Stimulated activated CD4-positive, alpha-beta T cell treated with anti-CD3 and anti-CD28 coated beads, Interleukin-2, amount 100 ng/mL, for 48 hours (primary cell): Measurements from ENCODE around the gene KNDC1.
"Not testable (repeated sequence)": the region's sequence is repeated elsewhere in the genome, so short reads cannot be mapped to it uniquely, and the experiment has no call there.

Experiments used
- DNase-seq, 2 donors: peaks; one replicate each; pipeline ENCODE4 v3.0.0-alpha.2; 2020

Gene KNDC1

DNA sequence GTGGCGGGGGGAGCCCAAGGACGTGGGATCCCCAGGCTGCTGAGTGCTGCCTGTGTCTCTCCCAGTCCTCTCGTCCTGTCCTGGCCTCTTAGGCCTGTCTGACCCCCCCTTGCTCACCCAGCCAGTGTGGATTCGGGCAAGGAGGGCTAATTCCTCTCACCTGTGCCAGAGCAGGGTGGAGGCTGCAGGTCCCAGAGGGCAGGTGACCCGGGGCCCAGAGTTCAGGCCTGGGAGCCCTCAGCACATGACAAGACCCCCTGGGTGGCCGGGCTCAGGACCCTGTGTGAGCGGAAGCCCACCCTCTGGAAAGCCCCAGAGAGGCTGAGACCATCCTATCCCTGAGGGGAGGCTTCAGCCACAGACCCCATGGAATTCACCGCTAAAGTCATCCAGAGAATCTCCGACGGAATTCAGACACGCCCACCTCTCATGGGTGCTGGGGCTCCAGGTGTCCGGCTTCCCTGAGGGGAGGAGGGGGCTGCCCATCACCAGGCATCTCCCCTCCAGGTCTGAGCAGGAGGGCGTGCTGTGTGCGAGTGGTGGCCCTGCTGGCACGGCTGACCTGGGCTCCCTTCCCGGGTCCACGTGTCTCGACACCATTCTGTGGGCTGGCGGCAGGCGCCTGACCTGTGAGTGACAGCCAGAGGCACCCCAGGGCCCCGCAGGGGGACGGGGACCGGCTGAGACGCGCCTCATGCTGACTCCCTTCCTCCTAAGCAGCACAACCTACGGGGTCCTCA is 5.0 kb downstream of the KNDC1 start:
- DNase-seq, result no peak

DNA sequence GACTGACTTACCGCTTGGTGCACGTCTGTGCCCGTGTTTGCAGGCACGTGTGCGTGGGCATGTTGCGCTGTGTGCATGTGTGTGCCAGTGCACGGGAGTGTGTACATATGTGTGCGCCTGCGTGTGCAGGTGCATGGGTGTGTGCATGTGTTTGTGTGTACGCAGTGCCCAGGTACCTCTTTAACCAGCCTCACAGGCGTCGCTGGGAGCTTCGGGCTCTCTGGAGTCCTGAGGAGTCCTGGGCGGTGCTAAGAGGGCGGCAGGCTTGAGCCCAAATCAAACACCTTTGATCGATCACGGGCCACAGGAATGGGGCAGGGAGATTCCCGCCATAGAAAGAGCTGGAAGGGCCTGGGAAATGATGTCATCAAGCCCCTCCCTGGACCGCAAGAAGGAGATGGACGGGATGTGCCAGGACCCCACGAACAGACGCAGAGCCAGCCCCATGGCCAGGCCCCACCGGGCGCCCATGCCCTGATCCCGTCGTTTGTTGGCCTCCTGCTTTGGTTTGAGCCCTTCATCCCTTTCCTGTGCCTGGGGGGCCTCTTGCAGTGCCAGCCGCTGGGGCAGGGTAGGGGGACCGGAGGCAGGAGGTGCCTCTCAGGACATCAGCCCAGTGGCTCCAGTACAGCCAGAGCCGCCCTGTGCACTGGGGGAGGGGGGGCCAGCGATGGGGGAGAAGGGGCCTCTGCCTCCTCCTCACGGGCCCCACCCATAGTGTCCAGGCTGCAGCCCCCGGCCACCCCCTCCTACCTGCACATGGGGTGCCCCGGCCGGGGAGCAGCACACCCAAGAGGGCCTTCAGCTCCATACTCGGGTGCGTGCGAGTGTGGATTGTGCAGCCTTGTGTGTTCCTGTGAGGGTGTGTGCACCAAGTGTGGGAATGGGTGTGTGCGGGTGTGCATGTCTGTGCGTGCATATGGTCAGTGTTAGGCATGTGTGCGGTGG is 5.8 kb downstream of the KNDC1 start:
- DNase-seq, result no peak

DNA sequence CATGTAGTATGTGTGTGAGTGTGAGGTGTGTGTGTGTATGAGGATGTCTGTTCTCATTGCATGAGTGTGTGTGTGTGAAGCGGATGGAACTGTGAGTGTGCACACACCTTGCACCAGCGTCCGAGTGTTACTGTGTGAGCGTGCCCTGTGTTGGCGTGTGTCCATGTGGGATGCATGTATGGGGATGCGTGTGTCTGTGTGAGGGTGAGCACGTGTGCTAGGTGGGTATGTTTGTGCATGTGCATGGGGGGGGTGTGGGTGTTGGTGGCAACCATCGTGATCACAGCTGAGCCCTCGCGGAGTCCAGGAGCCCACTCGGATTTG is 6.4 kb downstream of the KNDC1 start:
- DNase-seq, result no peak

DNA sequence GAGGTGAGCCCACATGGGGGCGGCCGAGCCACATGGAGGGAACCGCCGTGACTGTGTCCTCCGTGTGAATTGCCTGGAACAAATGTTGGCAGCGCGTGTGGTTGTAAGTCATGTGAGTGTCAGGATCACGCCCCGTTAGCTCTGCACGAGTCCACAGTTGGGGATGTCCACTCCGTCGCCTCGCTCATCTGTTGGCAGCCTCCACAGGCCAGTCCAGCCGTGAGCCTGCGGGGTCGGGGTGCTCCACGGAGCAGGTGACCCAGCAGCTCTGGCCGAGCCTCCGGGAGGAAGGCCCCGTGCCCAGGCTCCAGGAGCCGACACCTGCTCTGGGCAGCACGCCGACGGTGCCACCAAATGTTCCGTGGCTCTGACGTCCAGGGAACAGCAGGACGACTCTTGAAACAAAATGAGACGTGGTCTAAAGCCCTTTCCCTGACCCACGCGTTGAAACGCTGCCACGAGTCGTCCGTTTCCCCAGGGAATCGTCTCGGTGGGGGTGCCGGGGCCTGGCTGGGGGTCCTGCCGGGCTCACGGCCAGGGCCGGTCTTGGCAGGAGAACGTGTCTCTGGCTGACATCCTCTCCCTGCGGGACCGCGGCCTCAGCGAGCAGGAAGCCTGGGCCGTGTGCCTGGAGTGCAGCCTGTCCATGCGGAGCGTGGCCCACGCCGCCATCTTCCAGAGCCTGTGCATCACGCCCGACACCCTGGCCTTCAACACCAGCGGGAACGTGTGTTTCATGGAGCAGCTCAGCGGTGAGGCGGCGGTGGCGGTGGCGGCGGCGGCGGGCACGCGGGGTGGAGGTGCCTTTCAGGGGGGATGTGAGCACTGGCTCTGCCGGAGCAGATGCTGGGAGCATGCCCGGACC is 7.0 kb downstream of the KNDC1 start:
- DNase-seq, result no peak

DNA sequence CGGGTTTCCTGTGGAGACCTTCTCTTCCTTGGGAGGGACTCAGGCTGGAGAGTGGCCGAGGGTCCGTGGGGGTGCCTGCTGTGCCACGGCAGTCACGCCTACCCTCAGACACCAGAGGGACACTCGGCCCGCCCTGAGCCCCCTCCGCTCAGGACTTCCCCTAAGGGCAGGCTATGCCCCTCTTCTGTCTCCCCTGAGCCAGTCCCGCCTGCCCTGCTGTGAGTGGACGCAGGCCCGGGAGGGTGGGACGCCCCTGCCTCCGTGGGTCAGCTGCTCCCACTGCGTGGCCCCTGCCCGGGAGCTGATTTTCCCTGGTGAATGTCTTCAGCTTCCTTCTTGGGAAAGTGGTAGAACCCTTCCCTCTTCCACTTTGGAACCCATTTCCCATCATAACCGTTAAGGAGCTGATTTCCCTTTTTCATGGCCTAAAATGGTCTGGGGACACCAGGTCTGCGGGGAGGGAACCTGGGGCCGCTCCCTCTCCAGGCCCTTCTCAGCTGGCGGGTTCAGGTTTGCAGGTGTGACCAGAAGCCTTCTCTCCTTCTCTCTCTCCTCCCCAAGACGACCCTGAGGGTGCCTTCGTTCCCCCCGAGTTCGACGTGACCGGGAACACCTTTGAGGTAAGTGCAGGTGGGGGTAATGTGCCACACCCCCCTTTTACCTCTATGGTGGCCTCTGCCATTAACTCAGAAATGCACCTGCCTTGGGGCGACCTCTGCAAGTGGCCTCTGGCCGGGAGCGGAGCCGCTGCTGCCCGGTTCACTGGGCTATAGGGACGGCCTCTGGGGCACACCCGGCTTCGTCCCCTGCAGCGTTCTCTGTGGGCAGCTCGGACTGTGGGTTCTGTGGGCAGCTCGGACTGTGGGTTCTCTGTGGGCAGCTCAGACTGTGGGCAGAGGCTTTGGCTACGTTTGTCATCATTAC is 7.9 kb downstream of the KNDC1 start:
- no peak for DNase-seq

DNA sequence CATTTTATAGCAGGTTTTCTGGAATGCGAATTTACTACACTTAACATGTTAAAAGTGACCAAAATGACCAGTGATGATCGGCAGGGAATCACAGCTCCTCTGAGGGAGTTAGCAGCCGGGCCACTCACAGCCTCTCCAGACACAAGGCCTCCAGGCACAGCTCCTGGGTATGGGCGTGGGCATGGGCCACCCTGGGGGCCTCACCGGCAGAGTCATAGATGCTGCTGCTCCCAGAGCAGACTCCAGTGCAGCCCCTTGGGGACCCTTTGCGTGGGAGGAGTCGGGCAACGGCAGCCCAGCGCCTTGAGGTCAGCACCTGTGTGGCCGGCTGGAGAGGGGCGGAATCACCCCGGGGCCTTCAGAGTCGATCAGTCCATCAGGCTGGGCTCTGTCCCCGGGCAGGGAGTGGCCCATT is 8.6 kb downstream of the KNDC1 start:
- DNase-seq, result no peak

DNA sequence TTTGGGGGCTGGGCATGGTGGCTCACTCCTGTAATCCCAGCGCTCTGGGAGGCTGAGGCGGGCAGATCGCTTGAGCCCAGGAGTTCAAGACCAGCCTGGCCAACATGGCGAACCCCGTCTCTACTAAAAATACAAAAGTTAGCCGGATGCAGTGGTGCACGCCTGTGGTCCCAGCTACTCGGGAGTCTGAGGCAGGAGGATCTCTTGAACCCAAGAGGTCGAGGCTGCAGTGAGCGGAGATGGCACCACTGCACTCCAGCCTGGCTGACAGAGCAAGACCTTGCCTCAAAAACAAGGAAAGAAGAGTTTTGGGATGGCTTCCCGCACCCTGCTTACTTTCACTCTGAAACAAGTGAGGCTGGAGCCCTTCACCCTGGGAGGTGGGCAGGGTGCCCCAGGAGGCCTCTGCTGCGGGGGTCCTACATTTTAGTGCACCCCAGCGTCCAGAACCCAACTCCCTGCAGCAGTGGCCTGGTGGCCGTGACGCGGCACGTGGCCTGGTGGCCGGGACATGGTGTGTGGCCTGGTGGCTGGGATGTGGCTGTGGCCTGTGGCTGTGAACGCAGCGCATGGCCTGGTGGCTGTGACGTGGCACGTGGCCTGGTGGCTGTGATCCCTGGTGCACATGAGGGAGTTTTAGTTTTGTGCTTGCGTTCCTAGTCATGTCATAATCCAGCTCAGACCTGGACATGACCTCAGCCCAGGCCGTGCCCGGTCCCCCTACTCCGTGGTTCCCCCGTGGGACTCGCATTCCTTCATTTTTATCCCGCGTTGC is 9.3 kb downstream of the KNDC1 start:
- DNase-seq, result no peak

DNA sequence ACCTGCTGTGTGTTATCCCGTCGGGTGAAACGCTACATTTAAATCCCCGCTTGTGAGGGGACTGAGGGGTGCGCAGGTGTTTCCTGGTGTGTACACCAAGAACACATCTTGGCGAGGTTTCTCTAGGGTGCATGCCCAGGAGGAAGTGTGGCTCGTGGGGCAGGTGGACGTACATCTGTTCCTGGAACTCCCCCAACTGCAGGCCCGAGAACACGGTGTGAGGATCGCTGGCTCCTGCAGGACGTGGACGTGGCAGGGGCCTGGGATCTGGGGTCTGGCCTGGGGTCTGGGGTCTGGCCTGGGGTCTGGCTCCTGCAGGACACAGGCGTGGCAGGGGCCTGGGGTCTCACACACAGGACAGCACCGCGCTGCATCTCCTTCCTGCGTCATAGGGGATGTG is 10.1 kb downstream of the KNDC1 start:
- no peak for DNase-seq

DNA sequence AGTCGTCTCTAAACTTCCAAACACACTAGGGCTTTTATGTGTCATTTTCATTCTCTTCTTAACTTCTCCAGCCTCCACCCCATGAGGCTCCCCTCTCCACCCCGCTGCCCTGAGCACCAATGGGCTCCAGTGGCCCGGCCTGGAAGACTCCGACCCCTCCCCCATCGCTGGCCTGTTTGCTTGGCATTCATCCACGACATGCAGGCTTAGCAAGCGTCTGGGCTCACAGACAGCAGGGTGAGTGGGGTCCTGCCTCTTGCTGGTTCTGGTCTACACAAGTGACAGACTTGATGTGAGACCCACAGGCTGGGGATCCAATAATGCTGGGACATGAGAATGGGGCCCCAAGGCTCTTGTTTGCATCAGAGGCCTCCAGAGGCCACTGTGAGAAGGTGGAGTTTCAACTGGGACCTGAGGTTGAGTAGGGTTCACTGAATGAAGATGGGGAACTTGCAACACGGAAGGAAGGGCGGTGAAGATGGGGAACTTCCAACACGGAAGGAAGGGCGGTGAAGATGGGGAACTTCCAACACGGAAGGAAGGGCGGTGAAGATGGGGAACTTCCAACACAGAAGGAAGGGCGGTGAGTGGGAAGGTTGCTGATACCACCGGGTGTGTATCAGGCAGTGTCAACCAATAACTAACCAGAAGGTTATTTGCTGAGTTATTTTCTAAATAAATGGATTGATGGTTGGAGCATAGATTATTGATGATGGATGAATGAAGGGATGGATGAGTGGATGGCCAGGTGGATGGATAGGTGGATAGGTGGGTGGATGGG is 14.0 kb downstream of the KNDC1 start:
- DNase-seq, result no peak

DNA sequence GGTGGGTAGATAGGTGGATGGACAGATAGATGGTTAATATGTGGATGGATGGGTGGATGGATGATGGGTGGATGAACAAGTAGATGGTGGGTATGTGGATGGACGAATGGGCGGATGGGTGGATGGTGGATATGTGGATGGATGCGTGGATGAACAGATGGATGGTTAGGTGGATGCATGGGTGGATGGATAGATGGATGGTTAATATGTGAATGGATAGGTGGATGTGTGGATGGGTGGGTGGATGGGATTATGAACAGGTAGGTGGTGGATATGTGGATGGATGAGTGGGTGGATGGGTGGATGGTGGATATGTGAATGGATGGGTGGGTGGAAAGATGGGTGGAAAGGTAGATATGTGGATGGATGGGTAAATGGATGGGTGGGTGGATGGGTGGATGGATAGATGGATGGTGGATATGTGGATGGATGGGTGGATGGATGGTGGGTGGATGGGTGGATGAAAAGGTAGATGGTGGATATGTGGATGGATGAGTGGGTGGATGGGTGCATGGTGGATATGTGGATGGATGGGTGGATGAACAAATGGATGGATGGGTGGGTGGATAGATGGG is 14.8 kb downstream of the KNDC1 start:
- no peak for DNase-seq

DNA sequence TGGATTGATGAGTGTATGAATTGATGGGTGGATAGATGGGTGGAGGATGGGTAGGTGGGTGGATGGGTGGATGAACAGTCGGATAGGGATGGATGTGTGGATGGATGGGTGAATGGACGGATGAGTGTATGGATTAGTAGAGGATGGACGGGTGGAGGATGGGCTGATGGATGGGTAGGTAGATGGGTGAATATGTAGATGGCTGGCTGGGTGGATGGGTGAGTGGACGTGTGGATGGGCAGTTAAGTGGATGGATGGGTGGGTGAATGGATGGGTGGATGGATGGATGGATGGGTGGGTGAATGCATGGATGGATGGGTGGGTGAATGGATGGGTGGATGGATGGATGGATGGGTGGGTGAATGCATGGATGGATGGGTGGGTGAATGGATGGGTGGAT is 15.6 kb downstream of the KNDC1 start:
- not testable (repeated sequence) for DNase-seq

DNA sequence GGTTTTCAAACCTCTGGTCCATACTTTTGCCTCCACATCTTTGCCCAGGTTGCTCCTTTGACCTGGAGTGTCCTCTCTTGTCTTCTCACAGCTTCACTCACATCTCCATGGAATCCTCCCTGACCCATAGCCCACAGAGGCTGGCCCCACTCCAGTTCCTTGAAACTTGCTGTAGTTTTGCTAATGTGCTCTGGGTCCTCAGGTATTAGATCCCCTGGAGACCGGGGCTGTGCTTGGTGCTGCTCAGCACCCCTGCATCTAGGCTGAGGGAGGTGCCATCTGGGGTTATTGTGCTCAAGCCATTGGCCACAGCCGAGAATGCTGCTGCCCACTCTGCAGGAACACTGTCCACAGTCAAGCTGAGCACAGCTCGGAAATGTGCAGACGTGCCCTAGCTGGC is 16.5 kb downstream of the KNDC1 start:
- DNase-seq, result no peak

DNA sequence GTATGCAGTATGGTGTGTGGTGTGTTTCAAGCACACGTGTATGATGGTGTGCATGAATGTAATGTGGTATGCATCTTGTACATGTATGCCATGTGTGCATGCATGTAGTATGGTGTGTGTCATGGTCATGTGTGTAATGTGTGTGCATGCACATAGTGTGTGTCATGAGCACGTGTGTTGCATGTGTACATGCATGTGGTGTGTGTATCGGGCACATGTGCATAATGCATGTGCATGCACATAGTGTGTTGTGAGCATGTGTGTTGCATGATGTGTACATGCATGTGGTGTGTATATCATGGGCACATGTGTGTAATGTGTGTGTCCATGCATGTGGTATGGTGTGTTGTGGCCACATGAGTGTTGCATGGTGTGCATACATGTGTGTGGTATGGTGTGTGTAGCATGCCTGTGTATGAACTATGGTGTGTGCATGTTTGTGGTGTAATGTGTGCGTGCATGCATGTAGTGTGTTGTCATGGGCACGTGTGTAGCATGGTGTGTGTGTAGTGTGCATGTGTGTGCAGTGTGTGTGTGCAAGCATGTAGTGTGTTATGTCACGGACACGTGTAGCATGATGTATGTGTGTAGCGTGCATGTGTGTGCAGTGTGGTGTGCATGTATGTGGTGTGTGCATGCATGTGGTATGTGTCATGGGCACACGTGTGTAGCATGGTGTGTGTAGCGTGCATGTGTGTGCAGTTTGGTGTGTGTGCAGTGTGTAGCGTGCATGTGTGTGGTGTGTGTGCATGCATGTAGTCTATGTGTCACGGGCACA is 17.6 kb downstream of the KNDC1 start:
- no peak for DNase-seq

DNA sequence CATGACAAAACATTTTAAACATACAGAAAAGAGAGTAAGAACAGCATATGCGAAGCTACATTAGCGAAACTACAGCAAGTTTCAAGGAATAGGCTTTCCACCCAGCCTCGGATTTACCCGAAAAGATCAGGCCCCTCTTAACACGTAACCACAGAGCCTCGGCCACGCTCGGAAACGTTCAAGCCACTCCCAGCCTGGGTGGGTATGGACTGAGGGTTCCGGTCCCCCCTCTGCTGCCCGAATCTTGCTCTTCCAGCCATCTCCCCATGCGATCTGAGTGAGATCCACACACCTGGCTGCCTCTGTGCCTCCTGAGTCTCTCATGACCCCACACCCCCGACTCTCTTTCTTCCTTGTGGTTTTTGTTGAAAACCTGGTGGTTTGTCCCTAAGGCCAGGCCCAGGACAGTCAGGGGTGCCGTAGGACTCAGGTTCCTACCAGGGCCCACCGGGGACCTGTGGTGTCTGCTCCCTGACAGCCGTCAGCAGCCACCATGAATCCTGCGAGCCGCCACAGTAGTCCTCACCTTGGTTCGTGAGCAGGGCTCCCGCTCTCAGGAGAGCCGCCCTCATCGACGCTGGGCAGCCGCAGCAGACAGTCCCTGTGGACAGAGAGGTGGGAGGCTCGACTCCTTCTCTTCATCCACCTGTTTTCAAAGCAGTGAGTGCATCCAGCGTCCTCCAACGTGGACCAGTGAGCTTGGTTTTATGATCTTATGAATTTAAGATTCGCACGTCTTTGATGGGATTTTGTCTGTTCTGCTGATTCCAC is 18.5 kb downstream of the KNDC1 start:
- DNase-seq, result no peak

DNA sequence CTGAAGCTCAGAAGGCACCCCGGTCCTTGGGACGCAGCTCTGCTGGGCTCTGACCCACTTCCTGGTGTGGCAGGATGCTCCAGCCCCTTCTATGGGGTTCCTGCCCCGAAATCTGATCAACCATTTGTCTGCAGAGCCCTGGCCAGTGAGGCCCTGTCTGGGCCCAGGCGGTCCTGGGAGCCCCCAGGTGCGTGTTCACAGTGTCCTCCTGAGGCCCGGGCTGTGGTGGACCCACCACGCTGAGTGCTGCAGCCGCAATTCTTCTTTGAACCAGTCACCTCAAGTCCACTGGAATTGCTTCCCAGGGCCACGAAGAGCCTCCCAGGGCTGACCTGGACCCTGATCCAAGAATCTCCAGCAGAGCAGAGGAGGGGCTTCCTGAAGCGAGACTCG is 19.1 kb downstream of the KNDC1 start:
- DNase-seq, result no peak

DNA sequence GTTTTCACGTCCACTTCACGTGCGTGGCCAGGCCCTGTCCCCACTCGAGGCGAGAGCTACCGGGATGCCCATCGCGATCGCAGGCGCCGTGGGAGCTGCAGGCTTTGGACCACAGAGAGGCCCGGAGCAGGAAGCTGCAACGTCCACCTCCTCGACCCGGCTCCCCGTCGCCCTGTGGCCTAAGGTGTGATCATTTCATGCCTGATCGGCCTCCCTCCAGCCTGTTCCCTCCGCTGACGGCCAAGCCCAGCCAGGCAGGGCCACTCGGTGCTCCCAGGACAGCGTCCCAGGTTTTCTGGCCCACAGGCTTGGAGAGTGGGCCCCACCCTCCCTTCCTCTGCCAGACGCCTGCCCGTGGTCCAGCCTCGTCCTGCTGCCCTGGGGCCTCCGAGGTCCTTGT is 19.6 kb downstream of the KNDC1 start:
- DNase-seq, result no peak

DNA sequence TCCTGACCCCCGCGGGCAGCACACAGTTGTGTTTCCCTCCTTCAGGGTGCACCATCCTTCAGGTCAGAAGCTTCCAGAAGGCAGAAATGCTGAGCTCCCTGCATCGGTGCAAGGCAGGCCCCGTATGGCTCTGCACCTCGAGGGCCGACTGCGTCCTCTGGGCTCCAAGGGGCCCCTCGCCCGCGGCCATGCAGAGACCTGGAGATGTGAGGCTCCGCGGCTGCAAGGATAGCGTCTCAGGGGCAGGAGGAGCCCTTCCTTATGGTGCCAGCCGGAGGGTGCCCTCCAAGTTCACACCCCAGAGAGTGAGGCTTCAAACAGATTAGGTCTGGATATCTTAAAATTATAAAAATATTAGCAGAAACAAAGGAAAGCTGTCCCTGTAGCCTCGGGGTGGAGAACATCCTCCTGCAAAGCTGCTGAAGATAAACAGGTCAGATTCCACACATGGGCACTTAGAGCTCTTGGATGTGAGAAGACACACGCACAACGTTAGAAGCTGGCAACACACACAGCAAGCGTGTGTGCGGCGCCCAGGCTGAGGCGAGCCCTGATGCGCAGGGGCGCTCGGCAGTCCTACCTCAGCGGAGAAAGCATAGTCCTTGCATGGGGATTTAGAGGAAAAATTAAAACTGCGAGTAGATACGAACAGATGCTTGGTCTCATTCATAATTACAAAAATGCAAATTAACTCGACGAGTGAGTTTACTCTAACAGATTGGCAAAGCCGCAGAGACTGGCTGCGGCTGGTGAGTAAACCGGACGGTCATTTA is 20.4 kb downstream of the KNDC1 start:
- DNase-seq, result no peak
